NK-92 treated with Interleukin-12 subunit alpha and Interleukin-12 subunit beta, amount 100 ng/mL, for 24 hours (cell line): ENCODE results near the gene MKX.

Experiments used
- DNase-seq: peaks from one replicate; lab custom pipeline; 2025; lab: John Stamatoyannopoulos, UW

Gene MKX, protein sequence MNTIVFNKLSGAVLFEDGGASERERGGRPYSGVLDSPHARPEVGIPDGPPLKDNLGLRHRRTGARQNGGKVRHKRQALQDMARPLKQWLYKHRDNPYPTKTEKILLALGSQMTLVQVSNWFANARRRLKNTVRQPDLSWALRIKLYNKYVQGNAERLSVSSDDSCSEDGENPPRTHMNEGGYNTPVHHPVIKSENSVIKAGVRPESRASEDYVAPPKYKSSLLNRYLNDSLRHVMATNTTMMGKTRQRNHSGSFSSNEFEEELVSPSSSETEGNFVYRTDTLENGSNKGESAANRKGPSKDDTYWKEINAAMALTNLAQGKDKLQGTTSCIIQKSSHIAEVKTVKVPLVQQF

DNA sequence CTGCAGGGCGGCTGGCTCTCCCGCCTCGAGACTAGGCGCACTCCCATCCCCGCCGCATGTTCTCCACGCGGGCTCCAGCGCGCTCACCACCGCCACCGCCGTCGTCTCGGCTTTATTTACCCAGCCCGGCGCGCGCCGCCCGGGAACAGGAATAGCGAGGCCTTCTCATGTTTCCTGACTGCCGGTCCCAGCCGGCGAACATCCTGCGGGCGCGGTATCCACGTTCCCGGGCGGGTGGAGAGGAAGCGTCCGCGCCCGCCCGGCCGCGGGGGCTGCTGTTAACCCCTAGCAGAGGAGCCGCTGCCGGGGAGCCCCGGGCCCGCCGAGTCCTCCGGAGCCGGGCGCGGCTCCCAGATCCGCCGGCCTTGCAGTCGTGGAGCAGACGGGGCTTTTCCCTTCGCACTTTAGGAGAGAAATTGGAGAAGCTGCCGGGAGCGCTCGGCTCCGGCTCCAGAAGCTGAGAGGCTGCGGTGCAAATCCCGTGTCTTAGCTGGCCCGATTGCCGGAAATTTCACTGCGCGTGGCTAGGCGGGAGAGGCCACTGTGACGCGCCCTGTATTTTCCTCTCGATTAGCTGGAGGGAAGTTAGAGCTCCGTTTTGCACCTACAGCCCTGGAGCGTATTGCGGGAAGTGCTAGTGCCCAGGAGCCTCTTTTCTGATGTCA, at the start of gene MKX:
Gene MKX (minus strand): TSS at position 88 of the 665 bp plus-strand sequence. CDS start 2,404 bp downstream, outside the sequence.
- DNase-seq = no peak

DNA sequence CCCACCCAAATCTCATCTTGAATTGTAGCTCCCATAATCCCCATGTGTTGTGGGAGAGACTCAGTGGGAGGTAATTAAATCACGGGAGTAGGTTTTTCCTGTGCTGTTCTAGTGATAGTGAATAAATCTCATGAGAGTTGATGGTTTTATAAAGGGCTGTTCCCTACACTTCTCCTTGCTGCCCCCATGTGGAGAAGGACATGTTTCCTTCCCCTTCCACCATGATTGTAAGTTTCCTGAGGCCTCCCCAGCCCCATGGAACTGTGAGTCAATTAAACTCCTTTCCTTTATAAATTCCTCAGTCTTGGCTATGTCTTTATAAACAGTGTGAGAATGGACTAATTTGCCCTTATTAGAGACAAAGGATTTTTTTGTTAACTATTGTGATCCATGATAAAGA, 48.5 kb upstream of the MKX start:
- DNase-seq = no peak

DNA sequence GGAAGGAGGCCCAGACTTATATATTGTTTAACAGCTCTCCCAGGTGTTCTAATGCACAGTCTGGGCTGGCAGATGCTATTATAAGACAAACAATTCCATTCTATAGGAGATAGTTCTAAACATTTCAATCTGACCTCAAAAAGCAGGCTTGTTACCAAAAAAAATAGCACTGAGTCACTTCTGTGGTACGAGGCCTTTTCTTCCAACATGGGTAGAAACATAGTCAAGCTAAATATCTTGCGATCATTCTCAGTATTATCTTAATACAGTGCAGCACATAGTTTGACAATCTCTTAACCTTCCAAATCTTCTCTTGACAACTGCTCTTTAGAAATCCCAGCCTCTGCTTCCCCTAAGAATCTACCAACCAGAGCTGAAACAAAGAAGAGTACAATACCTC, 46.6 kb upstream of the MKX start:
- DNase-seq = no peak

DNA sequence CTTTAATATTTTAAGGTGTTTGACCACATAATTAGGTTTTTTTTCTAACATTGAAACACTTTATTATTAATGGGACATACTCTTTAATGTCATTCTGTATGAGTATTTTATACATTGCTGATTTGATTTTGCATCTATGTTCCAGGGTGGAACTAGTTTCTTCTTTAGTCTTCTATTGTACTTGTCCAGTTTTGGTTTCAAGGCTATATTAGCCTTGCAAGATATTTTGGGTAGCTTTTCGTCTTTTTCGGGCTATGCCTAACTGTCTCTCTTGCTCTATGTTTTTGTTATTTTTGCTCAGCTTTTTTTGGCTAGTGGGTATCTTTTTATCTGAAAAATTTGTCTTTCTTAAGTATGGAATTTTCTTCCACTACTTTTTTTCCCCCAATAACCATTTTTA, 38.7 kb upstream of the MKX start:
- DNase-seq = no peak

DNA sequence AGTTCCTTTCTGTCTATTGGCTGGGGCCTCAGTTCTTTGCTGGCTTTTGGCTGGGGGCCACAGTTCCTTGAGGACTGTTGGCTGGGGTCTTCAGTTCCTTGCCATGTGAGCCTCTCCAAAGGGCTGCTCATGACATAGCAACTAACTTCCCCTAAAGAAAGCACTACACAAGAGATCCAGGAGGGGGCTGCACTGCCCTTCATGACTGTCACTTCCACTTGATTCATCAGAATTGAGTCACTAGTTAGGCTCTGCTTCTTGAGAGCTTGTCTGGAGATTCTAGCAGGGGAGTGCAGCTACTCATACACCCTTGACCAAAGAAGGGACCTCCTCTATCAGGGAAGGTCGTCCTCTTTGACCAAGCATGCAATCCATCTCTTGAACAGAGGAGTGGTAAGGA, 38.0 kb upstream of the MKX start:
- DNase-seq = no peak

DNA sequence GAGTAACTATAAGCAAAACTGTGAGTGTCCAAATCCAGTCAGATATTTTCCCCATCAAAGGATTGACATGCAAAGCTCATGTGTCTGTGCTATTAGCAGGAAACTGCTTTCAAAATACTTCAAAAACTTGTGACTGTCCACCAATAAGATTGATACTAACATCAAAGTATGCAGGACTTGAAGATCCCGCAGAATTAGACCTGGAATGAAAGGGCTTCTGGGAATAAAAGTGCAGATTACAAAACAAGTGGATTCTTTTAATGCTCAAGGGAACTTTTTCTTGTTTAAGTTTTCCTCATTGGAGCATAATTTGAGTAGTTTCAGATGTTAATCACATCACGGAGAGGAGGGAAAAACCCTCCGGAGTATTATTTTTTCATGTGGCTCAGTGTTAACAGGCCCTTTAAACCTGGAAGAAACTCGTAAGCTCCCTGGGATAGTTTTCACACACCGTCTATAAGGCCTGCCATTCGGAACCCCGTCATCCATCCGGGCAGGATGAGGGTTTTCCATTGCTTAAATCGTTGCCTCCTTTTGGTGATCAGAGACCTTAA, 33.9 kb upstream of the MKX start:
- DNase-seq = no peak

DNA sequence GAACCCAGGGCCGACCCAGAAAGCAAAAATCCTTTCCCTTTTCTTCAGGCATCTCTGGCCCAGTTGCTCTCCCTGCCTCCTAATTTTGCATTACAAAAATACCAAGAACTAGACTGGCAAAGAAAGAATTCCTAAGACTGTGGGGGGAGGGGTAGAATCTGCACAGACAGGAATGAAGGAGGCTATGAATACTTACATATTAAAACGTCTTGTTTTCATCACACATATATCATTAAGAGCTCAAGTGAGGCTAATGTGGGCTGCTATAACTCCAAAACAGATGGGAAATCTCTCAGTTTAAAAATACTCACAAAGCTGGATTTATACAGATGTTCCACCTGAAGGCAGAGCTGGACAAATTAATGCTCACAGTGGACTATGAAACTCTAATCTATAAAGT, 29.2 kb upstream of the MKX start:
- DNase-seq = no peak

DNA sequence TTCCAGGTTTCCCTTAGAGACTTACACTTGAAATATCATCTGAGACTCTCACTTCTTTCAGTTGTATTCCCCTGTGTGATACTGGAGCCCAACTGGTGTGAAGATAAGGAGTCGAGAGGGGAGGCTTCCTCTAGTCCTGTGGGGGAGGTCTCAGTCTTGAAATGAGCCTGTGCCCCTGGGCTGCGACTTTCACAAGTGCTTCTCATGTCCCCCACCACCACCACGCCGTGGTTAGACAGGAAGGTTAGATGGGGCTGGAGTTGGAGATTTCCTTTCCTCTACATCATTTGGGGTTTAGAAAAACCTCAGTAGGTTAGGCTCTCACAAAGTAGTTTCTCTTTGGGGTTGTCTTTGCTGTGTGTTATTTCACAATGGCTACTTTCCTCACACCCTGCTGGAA, 25.6 kb upstream of the MKX start:
- no peak for DNase-seq

DNA sequence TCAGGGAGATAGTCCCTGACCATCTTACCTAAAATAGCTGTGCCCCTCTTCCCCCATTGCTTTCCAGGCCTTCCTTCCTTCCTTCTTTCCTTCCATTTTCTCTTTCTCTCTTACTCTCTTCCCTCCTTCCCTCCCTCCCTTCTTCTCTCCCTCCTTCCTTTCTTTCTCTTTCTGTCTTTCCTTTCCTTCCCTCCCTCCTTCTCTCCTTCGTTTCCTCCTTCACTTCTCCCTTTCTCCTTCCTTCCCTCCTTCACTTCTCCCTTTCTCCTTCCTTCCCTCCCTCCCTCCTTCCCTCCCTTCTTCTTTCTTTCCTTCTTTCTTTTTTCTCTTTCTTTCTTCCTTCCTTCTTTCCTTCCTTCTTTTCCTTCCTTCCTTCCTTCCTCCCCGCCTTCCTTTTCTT, 24.6 kb upstream of the MKX start:
- no peak for DNase-seq

DNA sequence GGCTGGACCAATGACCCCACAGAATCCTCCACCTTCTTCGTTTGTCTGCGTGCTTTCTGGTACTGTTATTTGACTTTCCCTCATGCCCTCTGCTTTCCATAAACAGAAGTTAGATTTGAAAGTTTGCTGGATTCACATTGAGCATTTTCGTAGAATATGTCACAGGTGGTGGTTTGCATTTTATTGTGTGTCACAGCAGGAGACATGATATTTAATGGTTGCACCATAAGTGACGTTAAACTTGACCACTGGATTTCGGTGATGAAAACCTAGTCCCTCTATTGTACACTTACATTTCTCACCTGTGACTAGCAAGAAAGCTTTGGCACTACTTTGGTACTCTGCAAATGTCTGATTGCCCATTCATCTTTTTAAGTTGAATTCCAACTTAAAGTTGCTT, 15.2 kb upstream of the MKX start:
- no peak for DNase-seq

DNA sequence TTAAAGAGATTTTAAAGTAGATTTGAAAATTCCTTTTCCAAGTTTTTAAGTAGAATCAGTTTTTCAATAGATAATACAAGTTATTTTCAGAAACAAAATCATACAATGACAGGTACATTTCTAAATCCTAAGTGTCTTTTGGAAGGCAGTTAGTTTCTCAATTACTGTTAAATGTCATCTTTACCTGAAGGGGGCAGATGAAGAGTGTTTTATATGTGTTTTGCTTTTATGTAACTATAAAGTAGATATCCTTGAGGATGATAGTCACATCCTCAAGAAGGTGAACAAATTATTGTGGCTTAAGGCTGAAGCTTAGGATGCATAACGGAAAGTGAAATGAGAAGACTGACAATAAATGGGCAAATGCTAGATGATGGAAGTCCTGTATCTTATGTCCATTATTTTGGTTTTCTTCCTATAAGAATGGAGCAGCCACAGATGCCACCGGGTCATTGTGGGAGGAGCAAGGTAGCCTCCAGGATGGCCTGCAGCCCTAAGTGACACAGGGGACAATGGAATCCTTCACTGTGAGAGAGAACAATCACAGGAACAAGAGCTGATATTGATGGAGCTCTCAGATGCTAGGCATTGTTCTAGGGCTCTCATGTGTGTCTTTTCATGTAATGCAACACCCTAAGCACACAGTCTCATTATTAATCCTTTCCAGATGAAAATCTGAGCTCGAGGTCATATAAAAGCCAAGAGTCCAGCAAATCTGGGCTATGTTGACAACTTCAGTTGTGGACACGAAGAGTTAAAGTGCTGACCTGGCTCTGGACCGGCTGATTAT, 14.1 kb upstream of the MKX start:
- no peak for DNase-seq

DNA sequence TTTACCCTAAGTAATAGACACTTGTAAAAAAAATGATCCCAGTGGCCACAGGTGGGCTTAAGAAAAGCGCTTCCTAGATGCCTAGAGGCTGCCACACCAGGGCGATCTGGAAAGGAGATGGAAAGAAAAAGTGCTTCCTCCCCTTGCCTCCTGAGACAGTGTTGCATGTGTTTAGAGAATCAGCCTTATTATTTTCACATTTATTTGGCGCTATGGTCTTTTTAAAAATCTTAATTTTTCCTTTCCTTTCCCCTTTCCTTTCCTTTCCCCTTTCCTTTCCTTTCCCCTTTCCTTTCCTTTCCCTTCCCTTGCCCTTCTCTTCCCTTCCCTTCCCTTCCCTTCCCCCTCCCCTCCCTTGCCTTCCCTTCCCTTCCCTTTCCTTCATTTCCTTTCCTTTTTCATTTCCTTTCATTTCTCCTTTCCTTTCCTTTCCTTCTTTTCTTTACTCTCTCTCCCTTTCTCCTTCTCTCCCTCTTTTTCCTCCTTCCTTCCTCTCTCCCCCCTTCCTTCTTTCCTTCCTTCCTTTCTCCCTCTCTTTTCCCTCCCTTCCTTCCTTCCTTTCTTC, 7.1 kb upstream of the MKX start:
- DNase-seq = no peak

DNA sequence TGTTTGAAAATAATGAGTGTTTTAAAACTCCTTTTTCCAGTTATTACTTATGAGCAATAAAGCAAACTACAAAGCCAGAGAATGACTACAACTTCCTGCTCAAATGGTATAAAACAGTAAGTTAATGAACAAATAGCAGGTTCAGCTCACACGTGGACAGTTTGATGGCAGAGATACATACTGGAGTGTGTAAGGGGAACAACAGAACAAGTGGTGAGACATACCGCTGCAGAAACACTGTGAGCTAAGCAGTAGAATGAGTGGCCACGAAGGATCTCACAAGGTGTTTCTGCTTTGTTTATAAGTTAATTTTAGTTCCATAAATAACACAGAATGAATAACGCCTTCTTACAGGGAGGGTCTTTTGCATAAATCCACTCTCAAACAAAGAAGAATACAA, 3.0 kb upstream of the MKX start:
- no peak for DNase-seq

DNA sequence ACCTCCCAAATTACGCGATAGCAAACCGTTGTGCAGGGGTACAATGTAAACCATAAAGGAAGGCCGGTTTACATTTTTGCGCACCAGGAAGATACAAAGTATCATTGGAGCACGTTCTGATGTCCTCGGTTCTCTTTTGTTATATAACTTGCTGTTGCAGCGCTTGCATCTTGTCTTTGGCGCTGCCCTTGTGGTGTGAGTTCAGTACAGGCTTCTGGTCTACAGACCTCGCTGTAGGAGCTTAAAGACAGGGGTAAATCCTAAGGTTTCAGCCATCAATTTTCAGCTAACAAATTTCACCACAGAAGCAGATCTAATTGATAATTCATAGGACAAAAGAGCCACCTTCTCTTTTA, 1.5 kb upstream of the MKX start:
- DNase-seq = no peak

DNA sequence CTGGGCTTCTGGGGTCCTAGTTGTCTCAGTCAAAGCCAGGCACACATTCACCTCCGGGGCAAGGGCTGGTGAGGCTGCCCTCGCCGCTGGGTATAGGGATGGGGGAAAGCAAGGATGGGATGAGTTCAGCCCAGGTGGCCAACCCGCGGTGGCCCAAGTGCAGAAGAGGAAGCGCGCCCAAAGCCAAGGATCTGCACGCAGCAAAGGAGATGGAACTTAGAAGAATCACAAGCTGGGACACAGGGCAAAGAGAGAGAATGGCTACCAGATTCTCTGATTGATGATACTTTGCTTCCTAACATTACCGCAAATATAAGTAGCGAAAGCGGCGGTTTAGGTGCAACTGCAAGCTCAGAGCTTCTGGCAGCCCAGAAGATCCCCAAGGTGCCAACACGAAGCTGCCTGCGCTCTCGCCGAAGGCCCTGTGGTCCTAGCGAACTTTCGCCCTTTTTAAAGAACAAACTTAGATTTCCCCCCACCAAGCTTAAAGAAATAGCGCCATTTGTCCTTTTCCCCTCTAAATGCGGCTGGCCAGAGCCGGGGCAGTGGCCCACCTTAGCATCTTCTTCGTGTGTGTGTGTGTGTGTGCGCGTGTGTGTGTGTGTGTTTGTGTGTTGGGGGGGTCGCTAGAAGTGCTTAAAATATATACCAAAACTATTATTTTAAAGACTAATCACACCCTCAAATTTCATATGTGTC, 927 bp upstream of the MKX start:
- no peak for DNase-seq

DNA sequence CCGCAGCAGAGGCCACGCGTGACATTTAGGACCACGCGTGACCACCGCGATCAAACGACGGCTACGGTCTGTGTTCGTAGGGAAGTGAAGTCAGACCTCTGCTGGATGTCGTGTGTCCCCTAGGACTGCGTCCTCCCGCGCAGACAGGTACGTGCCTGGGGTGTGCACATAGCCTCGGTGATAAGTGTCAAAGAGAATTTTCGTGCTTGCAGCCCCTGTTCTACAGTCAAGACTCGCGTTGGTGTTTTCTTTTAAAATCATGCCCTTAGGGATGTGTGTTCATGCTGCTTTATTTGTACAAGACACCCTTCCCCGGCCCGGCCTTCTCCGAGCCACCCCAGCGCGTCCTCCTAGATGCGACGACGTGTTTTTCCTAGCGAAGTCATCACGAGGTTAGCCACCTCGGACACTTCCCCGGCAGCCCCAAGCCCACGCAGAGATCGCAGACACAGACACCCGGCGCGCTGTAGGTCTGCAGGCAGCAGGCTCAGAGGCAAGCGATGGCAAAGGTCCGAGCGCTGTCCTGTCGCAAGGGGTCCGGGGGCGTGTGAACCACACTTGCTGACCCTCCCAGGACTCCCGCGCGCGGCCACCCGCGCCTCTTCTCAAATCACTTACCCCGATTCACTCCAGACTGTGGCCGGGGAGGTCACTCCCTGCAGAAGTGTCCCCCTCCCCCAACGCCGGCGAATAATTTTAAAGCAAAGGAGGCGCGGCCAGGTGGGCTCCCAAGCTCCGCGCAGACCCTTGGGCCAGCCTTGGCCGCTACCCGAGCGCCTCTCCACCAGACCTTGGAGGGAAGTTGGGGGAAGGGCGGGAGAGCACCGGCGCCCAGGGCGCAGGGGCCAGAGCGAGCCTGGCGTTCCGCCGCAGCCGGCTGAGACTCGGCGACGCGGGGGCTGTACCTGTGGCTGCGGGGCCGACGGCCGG, 552 bp downstream of the MKX start:
- no peak for DNase-seq

DNA sequence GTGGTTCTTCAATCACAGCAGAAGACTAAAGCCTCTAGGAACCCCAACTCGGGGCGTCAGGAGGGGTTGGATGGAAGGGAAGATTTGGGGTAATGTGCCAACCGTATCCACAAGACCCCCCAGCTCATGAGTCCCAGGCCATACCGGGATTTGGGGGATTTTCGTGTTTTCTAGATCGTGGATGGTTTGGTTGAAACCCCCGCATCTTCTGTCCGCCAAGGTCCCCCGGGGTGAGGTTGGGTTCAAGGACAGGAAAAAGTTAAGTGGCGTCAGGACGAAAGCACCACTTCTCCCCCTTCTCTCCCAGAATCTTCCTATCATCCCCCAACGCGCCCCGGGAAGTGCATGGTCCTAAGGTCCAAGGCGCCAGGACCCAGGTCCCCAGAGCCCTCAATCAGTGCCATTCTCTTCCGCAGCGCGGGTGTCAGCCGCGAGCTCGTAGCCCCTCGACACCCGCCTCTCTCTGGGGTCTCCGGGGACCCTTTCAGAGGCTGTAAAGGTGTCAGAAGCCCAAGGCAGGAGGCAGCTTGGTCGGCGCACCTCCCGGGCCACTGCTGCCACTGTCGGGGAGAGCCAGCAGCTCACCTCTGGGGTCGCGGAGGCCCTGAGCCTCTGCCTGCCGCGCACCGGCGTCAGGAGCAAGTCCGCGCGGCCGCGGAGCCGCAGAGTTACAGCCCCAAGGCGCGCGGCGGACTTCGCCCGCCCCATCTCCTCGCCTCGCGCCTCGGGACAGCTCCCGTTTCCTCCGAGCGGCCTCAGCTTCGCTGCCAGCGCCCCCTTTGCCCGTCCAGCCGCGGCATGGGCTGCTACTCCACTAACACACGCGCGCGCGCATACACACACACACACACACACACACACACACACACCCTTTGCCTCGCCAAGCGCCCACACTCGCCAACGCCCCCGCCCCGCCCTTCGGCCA, 1.5 kb downstream of the MKX start:
- DNase-seq = no peak

DNA sequence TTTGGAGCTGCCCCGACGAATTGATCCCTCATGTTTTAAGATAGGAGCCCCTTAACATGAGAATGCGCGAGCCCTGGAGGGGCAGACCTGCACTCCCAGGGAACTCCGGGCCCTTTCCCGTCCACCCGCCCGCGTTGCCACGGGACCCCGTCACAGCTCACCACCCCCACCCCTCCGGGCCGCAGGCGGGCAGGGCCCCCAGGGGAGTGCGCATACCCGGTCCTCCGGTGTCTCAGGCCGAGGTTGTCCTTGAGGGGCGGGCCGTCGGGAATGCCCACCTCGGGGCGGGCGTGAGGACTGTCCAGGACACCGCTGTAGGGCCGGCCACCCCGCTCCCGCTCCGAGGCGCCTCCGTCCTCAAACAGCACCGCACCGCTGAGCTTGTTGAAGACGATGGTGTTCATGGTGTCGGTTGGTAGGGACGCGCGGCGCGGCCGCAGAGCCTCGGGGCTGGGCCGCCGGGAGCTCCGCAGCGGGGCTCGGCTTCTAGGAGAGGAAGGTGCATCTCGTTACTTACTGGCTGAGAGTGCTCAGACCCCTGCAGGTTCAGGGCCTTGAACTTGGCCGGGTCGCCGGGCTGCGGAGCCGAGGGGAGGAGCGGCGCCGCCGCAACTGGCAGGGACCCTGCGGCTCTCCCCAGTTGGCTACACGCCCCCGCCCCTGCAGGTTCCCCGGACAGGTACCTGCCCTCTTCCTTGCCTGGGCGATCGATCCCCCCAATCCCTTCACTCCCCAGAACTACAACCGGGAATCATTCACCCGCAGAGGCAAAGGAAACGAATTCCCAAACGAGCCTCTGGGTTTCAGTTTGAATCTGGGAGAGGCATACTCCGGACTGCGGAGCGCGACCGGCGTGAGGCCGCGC, 2.4 kb downstream of the MKX start:
- no peak for DNase-seq
